HG03025 (cell line): ENCODE measurements around the gene DLGAP5.

Experiments
- ATAC-seq: cut with Tn5 transposase; IDR thresholded peaks from one replicate; pipeline ENCODE4 v1.9.1; 2021; ENCODE audit warnings: mild to moderate bottlenecking, moderate library complexity; ENCODE audit not compliant: unreplicated experiment, low FRiP score

DLGAP5 gene

DNA sequence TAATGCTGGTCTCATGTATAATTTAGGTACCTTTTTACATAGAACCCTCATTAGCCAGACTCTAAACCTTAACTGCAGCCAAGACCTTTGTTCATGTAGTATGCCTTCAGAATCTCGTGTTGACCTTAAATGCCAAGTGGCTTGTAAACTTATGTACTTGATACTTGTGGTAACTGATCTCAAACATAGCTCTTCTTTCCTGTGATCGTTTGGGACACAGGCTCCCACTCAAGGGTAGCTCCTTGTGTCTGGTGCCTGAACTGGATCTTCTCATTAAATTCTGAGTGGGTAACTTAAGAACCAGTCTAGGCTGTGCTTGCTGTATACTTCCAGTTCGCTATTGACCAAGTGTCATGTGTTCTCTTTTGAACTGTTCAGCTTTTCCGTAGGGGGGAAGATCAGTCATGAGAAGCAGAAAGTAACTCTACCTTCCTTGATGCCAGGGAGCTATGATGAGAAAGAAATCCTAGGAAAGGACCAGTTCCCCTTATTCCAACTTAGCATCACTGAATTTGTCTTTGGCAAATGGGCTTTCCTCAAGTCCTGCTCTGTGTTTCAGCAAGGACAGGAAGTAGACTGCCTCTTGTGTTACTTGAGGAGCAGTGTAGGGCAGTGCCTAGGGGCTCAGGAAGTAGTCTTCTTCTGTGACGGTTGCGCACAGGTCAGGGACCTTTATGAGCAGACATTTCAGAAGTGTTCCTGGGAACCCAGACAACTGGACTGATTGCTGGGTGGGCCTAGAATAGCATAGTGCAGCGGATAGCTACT is 59.8 kb downstream of the DLGAP5 start:
- ATAC-seq: no peak

DNA sequence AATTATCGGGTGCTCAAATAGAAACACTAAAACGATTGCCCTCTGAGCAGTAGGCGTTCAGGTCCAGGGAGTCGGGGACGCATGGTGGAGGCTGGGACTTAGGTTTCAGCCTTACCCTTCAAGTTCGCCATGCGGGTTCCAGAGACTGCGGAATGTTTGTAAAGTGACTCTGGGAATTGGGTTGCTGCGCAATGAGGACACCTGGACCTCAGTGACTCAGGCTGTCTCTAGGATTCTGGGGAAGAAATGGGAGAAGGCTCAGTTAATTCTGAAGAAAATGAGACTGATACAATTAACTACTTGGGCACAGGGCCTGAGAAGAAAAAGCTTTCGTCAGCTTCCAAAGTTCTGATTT is 61.2 kb downstream of the DLGAP5 start:
- no peak for ATAC-seq

DNA sequence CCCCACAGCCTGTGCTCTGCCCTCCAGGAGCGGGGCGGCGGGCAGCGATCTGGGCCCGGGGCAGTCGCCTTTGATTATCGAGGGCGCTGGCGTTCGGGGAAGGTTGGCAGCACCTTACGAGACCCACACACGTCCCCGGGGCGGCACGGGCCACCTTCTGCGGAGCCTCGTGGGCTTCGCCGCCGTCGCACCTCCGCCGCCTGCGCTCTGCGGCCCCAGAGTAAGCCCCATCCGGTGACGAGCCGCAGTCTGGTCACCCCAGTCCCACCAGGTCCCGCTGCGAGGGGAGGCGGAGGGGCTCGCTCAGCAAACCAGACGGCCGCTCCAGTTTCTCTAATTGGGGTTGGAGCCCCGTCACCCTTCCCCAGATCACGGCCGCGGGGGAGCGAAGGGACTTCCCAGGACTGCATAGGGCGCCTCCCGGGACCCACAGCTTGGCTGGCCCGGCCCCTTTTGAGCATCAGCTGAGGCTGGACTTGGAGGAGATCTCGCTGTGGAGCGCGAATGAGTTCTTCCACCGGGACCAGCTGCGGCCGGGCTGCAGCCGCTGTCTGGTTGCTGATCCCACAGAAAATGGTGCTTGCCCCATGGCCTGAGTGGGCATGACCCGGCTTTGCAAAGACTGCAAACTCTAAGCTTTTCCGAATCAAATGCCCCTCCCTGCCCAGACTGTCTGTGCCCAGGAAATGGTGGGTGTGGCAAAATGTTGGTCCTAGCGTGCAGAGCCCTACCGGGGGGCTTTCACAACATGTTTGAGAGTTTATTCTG is 61.8 kb downstream of the DLGAP5 start:
- peak; percentile 42 for ATAC-seq

DNA sequence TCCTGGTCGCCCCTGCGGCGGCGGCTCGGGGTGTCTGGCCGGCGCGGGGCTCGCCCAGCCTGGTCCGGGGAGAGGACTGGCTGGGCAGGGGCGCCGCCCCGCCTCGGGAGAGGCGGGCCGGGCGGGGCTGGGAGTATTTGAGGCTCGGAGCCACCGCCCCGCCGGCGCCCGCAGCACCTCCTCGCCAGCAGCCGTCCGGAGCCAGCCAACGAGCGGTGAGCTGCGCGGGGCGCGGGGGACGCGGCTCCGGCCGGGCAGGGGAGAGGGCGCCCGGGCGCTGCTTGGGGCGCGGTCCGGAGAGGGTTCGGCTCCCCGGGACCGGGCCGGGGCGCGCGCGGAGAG is 62.3 kb downstream of the DLGAP5 start, which contains the start of gene LGALS3:
Gene LGALS3 (plus strand): TSS at position 167 of the 342 bp plus-strand sequence. CDS start 8,122 bp downstream, outside the sequence.
- ATAC-seq: peak; percentile 67

- no peak for ATAC-seq
Observed at GRCh38 chr14:55128386-55129085, 62.8 kb downstream of the DLGAP5 start.

DNA sequence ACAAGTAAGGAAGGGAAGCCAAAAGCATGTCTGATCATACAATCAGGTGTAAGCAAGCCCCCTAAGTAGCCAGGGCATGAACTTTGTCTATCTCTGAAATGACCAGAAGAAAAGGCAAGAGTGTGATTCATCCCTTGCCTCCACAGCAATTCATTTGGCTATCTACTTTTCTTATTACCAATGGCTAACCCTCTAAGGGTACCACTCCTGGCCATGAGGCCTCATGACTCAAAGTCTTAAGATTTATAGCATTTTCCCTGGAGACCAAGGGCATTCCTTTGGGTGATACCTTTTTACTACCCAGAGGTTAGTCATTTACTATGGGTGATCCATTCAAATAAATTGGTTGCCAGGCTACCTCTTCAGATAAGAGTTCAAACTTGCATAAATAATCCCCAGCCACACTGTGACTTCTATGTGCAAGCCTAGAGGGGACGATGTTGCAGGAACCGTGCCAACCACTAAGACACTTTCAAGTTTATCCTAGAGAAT is 63.9 kb downstream of the DLGAP5 start:
- no peak for ATAC-seq

DNA sequence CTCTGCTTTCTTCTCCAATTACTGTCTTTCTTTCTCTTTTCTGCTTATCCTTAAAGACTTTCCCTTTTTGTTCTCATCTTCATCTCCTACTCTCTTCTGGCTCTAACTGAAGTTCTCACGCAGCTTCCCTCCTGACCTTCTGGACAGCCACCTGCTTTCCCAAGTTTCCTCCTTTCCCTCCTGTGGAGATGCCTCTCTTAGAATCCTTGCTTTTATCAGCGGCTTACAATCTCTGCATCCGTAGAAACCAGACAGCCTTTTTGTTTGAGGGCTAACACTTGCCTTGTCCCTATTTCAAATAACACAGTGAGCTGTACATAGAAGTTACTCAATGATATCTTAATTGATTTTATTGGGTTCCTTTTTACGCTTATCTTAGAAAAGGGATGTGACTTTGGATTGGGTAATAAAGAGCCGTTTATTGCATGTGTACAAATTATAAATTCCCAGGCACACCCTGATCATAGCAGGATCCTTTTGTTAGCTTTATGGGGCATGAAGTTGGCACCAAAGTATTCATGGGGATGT is 64.4 kb downstream of the DLGAP5 start:
- no peak for ATAC-seq

GRCh38 chr14:55126034-55126433 is 65.4 kb downstream of the DLGAP5 start:
- ATAC-seq: no peak

DNA sequence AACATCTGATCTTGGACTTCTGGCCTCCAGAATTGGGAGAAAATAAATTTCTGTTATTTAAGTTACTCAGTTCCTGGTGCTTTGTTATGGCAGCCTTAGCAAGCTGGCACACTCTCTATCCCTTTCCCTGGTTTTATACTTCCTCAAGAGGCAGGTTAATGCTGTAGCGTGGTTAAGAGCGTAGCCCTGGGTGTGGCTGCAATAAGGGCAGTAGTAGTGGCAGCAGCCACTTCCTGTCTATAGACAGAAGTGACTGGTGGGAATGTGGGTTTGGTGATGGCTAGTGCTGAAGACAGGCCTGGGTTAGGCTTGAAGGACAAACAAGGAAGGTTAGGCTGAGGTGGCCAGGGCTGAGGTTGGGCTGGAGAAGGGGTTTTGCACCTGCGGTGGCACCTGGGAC is 66.0 kb downstream of the DLGAP5 start:
- no peak for ATAC-seq

- ATAC-seq: no peak
Observed at GRCh38 chr14:55124774-55125386, 66.5 kb downstream of the DLGAP5 start.

DNA sequence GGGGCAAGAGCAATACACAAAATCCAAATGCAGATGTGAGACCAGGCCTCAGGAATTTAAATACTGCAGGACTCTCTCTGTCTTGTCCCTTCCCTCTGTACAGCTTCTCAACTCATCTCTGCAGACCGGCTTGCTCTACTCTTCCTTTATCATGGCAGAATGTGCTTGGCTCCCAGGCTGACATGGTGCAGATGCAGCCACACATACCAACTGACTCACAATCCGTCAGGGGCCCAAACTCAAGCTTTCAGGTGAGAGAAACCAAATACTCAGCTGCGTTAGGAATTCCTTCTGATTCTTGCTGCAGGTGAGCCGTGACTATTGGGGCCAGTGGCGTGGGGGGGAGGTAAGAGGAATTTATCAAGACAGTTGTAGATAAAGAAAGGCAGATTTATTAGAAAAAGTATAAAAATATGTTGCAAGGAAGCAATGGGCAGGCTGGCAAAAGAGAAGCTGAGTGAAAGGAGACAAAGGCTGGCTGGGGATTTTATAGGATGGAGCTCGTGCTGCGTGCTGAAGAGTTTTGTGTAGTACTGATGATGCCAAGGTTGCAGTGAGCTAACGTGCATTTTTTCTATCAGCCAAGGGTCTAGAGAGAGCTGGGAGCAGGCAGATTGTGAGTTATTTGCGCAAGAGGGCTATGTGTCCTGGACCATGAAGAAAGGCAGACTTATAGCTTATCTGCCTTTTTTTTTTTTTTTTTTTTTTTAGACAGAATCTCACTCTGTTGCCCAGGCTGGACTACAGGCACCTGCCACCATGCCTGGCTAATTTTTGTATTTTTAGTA is 67.3 kb downstream of the DLGAP5 start:
- no peak for ATAC-seq

DNA sequence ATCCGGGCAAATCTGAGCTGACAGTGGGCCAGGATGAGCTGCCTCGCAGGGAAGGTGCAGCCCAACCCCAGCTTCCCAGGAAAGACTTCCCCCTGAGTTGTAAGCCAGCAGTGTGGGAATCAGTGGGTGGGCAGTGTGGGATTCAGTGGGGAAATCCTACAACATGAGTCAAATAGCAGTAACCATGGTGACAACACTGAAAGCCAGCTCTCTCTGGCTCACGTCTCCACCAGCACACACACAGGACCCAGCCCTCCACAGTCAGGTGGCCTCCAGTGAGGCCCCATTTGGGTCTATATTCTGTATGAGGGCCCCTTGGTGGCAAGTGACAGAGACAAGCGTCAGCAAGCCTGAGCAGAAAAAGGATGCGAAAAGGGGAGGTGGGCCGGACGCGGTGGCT is 68.3 kb downstream of the DLGAP5 start:
- ATAC-seq: no peak

DNA sequence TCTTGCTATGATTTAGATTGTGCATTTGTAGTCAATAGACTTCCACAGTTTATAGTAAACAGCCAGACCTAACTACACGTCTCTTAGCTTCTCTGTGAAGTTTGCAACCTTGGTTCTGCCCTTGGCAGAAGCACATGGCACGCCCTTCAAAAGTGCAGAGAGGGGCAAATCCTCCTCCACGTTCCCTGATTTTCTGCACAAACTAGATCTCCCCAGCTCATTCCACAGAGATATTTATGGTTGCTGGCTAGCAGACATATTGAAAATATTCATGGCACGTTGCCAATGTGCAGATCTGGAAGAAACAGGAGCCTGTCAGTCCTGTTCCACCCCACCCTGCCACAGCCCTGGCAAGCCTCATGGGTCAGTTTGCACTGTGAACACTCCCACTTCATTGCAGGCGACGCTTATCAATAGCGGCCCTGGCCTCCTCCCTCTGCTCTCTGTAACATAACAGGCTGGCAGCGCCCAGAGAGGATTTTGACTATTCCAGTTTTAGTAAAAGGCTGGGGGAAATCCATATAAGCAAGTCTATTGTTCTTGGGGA is 68.9 kb downstream of the DLGAP5 start:
- ATAC-seq: no peak

DNA sequence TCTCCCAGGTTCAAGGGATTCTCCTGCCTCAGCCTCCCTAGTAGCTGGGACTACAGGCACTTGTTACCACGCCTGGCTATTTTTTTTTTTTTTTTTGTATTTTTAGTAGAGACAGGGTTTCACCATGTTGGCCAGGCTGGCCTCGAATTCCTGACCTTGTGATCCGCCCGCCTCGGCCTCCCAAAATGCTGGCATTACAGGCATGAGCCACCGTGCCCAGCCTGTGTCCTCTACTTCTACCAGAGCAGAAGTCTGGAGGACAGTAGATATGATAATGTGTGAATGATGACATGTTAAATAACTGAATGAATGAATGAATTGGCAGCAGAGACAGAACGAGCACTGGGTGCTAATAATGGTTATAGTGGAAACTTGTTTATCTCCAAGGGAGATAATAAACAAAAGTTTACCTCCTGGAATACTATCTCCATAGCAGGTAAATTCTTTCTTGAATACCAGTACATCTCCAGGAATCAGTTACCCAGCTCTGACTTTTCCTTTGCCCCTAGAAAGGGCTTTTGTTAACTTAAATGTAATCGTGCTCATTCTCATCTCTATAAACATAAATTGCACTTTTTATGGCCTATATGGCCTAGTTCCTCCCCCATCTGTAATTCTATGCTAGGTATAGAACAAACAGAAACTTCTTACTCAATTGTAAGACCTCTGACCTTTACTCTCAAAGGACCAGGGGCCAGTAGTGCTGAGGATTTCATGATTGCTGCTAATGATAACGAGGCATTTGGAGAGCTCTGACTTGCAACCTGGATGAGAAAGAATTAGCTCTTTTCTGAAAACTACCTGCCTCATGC is 69.6 kb downstream of the DLGAP5 start:
- ATAC-seq: no peak

GRCh38 chr14:55120571-55121495 is 70.6 kb downstream of the DLGAP5 start:
- ATAC-seq: no peak

GRCh38 chr14:55118761-55119160 is 72.6 kb downstream of the DLGAP5 start:
- no peak for ATAC-seq

GRCh38 chr14:55117803-55118441 is 73.5 kb downstream of the DLGAP5 start:
- no peak for ATAC-seq
